ENCODE measurements around the gene NRXN2.

DNA sequence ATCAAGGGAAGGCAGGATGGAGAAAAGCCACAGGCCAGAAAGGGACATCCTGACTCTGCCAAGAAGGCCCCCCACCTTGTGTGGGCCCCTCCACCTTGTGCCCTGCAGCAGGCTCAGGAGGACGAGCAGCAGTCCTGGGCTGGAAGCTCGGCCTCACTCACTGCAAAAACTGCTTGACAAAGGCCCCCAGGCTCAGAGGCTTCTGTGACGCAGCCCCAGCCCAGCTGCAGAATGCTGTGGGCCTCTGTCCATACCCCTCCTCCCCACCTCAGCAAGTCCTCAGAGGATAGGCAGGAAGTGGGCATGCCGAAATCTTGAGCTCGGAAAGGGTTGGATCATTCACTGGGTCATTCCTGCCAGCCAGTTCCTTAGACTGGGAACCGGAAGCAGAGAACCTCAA lies 61.9 kb downstream of the NRXN2 start:
- TF ChIP-seq GATA3 (IDR thresholded peaks at IDR 0.05; ENCODE audit: low read depth, low read length): no peak
- TF ChIP-seq GATA2 (IDR thresholded peaks at IDR 0.05; ENCODE audit: low read depth, low read length): no peak
